Mesothelial cell of epicardium (in vitro differentiated cells): Measurements from ENCODE around the gene NAV2. TPM values are rescaled to one million over a fixed set of nuclear protein-coding genes. Genes with fewer than 3 reads are reported as not detected.

Source experiments
- DNase-seq, 2 experiments: peaks; one replicate each; pipeline ENCODE4 v3.0.0; 2021; ENCODE audit warnings: low spot score in 2 of 2; ENCODE audit not compliant: unreplicated experiment in 2 of 2
- H3K27ac Mint-ChIP-seq: 2 replicates; pipeline ENCODE4 v1.8.0; 2021; ENCODE audit warnings: mixed read lengths
- H3K27me3 Mint-ChIP-seq: 2 replicates; pipeline ENCODE4 v1.8.0; 2021; ENCODE audit warnings: low read depth, mixed read lengths
- H3K36me3 Mint-ChIP-seq: 2 replicates; pipeline ENCODE4 v1.8.0; 2021; ENCODE audit warnings: mixed read lengths
- H3K4me1 Mint-ChIP-seq: 2 replicates; pipeline ENCODE4 v1.8.0; 2021; ENCODE audit warnings: mixed read lengths
- H3K4me3 Mint-ChIP-seq: 2 replicates; pipeline ENCODE4 v1.8.0; 2021; ENCODE audit warnings: mild to moderate bottlenecking, moderate library complexity, mixed read lengths
- H3K9me3 Mint-ChIP-seq: 2 replicates; pipeline ENCODE4 v1.8.0; 2021; ENCODE audit warnings: mixed read lengths
- total RNA-seq: library from RNA; stranded (reverse); gene quantifications from 3 replicates; pipeline ENCODE4 v1.2.1, GENCODE V29; 2021
- TF ChIP-seq, protein P1 (sequence below): fragments of 200-600 bp; sonication (generic); IDR thresholded peaks from one replicate; pipeline ENCODE4 v1.5.0; 2021; ENCODE audit warnings: antibody characterized with exemption; ENCODE audit not compliant: unreplicated experiment

The NAV2 gene
- total RNA-seq, 1 donor from 2014 or later, result 69.8 TPM

DNA sequence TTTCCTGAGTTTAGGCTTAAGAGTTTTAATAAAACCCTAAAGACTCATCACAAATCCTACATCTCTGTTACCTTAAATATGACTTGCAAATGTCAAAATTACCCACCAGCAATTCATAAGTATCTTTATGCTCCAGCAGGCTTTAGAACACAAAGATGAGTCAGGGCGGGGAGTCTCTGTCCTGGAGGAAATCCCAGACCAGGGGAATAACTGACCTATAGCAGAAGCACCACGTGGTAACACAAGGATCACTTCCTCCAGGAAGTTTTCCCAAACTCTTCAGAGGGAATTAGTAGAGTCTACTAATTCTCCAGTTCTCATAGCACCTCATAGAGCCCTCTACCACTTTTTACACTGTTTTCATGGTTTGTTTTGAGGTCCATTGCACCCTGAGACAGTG, 217.0 kb downstream of the NAV2 start:
- Mint-ChIP-seq H3K27ac (peak overlapping the region; percentile 87), H3K4me1 (peaks cover 60% of the 10 kb centered on the region), H3K9me3 (no peaks in the 10 kb centered on the region), H3K4me3 (no peak overlapping the region), H3K27me3 (no peaks in the 10 kb centered on the region), H3K36me3 (no peaks in the 10 kb centered on the region)
- TF ChIP-seq, protein P1, sequence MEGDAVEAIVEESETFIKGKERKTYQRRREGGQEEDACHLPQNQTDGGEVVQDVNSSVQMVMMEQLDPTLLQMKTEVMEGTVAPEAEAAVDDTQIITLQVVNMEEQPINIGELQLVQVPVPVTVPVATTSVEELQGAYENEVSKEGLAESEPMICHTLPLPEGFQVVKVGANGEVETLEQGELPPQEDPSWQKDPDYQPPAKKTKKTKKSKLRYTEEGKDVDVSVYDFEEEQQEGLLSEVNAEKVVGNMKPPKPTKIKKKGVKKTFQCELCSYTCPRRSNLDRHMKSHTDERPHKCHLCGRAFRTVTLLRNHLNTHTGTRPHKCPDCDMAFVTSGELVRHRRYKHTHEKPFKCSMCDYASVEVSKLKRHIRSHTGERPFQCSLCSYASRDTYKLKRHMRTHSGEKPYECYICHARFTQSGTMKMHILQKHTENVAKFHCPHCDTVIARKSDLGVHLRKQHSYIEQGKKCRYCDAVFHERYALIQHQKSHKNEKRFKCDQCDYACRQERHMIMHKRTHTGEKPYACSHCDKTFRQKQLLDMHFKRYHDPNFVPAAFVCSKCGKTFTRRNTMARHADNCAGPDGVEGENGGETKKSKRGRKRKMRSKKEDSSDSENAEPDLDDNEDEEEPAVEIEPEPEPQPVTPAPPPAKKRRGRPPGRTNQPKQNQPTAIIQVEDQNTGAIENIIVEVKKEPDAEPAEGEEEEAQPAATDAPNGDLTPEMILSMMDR, result no peak
- no peak for DNase-seq

DNA sequence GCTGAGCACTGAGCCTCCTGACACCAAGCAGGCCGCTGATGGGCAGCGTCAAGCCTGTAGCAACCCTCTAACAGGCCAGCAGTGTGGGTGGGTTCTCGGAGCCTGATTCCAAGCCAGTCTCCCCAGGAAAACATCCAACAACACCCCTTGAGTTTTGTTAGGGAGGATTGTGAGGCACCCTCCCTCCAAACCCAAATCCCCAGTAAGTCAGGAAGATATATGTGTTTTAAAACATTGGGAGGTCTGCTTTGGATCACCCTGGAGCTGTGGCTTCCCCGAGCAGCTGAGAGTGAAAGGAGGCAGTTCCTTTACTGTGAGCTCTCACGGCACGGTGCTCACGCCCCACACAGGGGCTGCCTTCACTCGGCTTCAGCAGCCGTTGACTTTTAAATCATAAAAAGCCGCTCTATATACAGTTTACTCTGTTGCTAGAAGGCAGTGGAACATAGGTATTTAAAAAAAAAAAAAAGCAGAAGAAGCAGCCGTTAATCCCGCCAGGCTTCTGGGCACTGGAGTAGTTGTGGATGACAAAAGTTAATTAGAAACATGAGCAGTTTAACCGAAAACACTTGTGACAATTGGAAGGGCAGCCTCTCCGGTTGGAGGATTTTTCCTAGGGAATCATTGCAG, 218.6 kb downstream of the NAV2 start:
- no peaks in the 10 kb centered on the region for H3K9me3 Mint-ChIP-seq
- no peaks in the 10 kb centered on the region for H3K27me3 Mint-ChIP-seq
- H3K27ac Mint-ChIP-seq, result peak overlapping the region; percentile 95
- DNase-seq, result no peak
- peaks cover 66% of the 10 kb centered on the region for H3K4me1 Mint-ChIP-seq
- TF ChIP-seq, protein P1, result no peak
- no peaks in the 10 kb centered on the region for H3K36me3 Mint-ChIP-seq
- peak overlapping the region; percentile 50 for H3K4me3 Mint-ChIP-seq

DNA sequence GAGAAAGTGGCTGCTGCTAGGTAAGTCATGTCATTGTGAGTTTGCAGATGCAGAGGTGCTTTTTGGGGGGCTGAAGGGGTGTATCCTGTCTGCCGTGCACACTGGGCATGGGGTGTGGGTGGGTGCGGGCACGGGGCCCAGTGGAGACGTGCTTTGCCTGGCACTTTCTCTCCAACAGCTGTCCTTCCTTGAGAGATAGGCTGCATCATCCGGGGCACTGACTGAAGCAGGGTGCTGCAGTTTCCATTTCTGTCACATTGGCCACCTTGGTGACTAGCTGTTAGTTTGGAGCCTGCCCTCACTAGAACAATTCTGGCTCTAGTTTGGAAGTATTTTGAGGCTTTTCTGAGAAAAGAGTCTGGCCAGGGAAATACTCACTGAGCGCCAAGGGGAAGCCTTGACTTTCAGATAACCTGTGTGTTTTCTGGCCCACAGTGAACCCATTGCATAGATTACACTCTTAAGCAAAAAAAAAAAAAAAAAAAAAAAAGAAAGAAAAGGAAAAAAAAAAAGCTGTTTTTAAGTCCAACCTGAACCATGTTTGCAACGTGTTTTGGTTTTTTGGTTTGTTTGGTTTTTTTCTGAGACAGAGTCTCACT, 219.2 kb downstream of the NAV2 start:
- Mint-ChIP-seq H3K27me3 (no peaks in the 10 kb centered on the region), H3K4me1 (peaks cover 60% of the 10 kb centered on the region), H3K9me3 (no peaks in the 10 kb centered on the region), H3K27ac (peak overlapping the region; percentile 95), H3K36me3 (no peaks in the 10 kb centered on the region), H3K4me3 (peak overlapping the region; percentile 50)
- no peak for DNase-seq
- TF ChIP-seq, protein P1, result no peak

DNA sequence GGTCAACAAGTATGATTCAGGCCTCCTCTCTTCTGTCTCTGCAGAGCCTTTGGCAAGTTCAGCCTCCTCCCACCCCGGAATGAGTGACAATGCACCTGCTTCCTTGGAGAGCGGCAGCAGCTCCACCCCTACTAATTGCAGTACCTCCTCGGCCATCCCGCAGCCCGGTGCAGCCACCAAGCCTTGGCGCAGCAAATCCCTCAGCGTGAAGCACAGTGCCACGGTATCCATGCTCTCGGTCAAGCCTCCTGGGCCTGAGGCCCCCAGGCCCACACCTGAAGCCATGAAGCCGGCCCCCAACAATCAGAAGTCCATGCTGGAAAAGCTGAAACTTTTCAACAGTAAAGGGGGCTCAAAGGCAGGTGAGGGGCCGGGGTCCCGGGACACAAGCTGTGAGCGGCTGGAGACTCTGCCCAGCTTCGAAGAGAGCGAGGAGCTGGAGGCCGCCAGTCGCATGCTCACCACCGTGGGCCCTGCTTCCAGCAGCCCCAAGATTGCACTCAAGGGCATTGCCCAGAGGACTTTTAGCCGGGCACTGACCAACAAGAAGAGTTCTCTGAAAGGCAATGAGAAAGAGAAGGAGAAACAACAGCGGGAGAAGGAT, 220.6 kb downstream of the NAV2 start:
- TF ChIP-seq, protein P1, result no peak
- H3K36me3 Mint-ChIP-seq, result no peaks in the 10 kb centered on the region
- no peaks in the 10 kb centered on the region for H3K9me3 Mint-ChIP-seq
- H3K27me3 Mint-ChIP-seq, result no peaks in the 10 kb centered on the region
- no peak for DNase-seq
- H3K4me1 Mint-ChIP-seq, result peaks cover 65% of the 10 kb centered on the region
- no peak overlapping the region for H3K27ac Mint-ChIP-seq
- H3K4me3 Mint-ChIP-seq, result no peak overlapping the region

DNA sequence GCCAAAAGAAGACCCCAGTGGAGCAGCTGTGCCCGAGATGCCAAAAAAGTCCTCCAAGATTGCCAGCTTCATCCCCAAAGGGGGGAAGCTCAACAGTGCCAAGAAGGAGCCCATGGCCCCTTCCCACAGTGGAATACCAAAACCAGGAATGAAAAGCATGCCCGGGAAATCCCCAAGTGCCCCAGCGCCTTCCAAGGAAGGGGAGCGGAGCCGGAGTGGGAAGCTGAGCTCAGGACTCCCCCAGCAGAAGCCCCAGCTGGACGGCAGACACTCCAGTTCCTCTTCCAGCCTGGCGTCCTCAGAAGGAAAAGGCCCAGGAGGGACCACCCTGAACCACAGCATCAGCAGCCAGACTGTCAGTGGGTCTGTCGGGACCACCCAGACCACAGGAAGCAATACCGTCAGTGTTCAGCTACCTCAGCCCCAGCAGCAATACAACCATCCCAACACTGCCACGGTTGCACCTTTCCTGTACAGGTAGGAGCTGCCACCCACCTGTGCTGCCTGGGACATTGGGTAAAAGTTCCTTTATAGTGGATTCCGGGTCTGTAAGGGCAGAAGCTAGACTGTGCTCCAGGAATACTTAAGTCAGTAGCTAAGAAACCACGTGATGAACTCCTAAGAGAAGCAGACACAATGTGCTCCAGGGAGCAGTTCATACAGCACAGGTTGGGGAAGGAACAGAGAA, 221.3 kb downstream of the NAV2 start:
- no peak overlapping the region for H3K4me3 Mint-ChIP-seq

More for the DNA sequence above, 221.3 kb downstream of the NAV2 start:
- Mint-ChIP-seq H3K27ac (no peak overlapping the region), H3K9me3 (no peaks in the 10 kb centered on the region), H3K36me3 (no peaks in the 10 kb centered on the region), H3K27me3 (no peaks in the 10 kb centered on the region), H3K4me1 (peaks cover 62% of the 10 kb centered on the region)
- TF ChIP-seq, protein P1, result no peak
- DNase-seq, result no peak
